PC-9 (cell line): ENCODE measurements around the gene LINS1. TPM values are rescaled to one million over a fixed set of nuclear protein-coding genes. Genes with fewer than 3 reads are reported as not detected.

Experiments used
- BruUV-seq: library from RNA; stranded (reverse); fragments of 400-500 nt; replicated peaks from 2 replicates; lab custom pipeline; 2021; lab: Mats Ljungman, UMichigan
- CTCF ChIA-PET: fragments of 300-600 bp; sonication (Branson Sonifier 250); formaldehyde crosslinking; loops from one replicate; lab custom pipeline; 2022; ENCODE audit warnings: antibody characterized with exemption; lab: Charles Lee
- POLR2A ChIA-PET: fragments of 300-600 bp; sonication (Branson Sonifier 250); formaldehyde crosslinking; loops from one replicate; lab custom pipeline; 2022; ENCODE audit warnings: antibody characterized with exemption; ENCODE audit not compliant: unreplicated experiment; lab: Charles Lee
- DNase-seq, 2 experiments: peaks; one replicate each; pipeline versions ENCODE4 v3.0.0 to v3.0.0-alpha.2; 2015 to 2022; ENCODE audit warnings: mixed read lengths in 1 of 2
- H2AFZ ChIP-seq: fragments of 200-600 bp; sonication (generic); 2 replicates; pipeline ENCODE4 v1.8.1; 2017; ENCODE audit warnings: antibody characterized with exemption
- H3F3A ChIP-seq: fragments of 200-600 bp; sonication (generic); 2 replicates; pipeline ENCODE4 v1.8.1; 2017; ENCODE audit warnings: antibody characterized with exemption, mild to moderate bottlenecking, low read depth; ENCODE audit not compliant: insufficient read depth
- H3K27ac ChIP-seq: fragments of 200-600 bp; sonication (generic); 2 replicates; pipeline ENCODE4 v1.6.1; 2016; ENCODE audit warnings: mixed run types
- H3K27me3 ChIP-seq: fragments of 200-600 bp; sonication (generic); 2 replicates; pipeline ENCODE4 v1.6.1; 2016; ENCODE audit warnings: low read depth, mixed run types; ENCODE audit not compliant: insufficient read depth
- H3K36me3 ChIP-seq: fragments of 200-600 bp; sonication (generic); 2 replicates; pipeline ENCODE4 v1.6.1; 2016; ENCODE audit warnings: low read depth, mixed run types
- H3K4me1 ChIP-seq: fragments of 200-600 bp; sonication (generic); replicated peaks from 2 replicates; pipeline ENCODE4 v1.6.1; 2016; ENCODE audit warnings: mixed run types; ENCODE audit not compliant: insufficient read depth
- H3K4me2 ChIP-seq: fragments of 200-600 bp; sonication (generic); 2 replicates; pipeline ENCODE4 v1.6.1; 2017; ENCODE audit warnings: mixed run types
- H3K4me3 ChIP-seq: fragments of 200-600 bp; sonication (generic); 2 replicates; pipeline ENCODE4 v1.6.1; 2016; ENCODE audit warnings: mixed run types
- H3K79me2 ChIP-seq: fragments of 200-600 bp; sonication (generic); 2 replicates; pipeline ENCODE4 v1.6.1; 2017; ENCODE audit warnings: low read depth, mixed run types
- H3K9me2 ChIP-seq: fragments of 200-600 bp; sonication (generic); 2 replicates; pipeline ENCODE4 v1.8.1; 2017; ENCODE audit warnings: mild to moderate bottlenecking; ENCODE audit not compliant: insufficient read depth
- H3K9me3 ChIP-seq: fragments of 200-600 bp; sonication (generic); 2 replicates; pipeline ENCODE4 v1.8.1; 2016; ENCODE audit warnings: low read depth; ENCODE audit not compliant: insufficient read depth
- H4K20me1 ChIP-seq: fragments of 200-600 bp; sonication (generic); 2 replicates; pipeline ENCODE4 v1.8.1; 2017; ENCODE audit not compliant: insufficient read depth
- CTCF ChIP-seq: fragments of 200-600 bp; sonication (generic); conservative IDR thresholded peaks from 2 replicates; pipeline ENCODE4 v1.6.1; 2017; ENCODE audit warnings: mixed run types, antibody characterized with exemption, mild to moderate bottlenecking, moderate library complexity
- EZH2 ChIP-seq: fragments of 200-600 bp; sonication (generic); IDR thresholded peaks from 2 replicates; pipeline ENCODE4 v1.8.0; 2017; ENCODE audit warnings: antibody characterized with exemption, low read depth
- intact Hi-C: fragments of 100-400 bp; cut with micrococcal nuclease; formaldehyde crosslinking; loops from one replicate; pipeline ENCODE4 v1.10.0; 2022; ENCODE audit not compliant: unreplicated experiment
- total RNA-seq: library from RNA; stranded (reverse); gene quantifications from 2 replicates; pipeline ENCODE4 v1.2.3, GENCODE V29; 2021

LINS1 gene
- total RNA-seq, 1 experiment from 2014 or later = 10.9 TPM

- BruUV-seq = no TSS peak
- CTCF ChIA-PET = no interaction called here
- Histone ChIP-seq H3K9me2 (no peaks in the 10 kb centered on the region), H3K27ac (no peak overlapping the region), H3K4me3 (no peak overlapping the region), H3K79me2 (peaks cover 74% of the 10 kb centered on the region), H3K27me3 (no peaks in the 10 kb centered on the region), H4K20me1 (no peaks in the 10 kb centered on the region), H2AFZ (no peak overlapping the region), H3K36me3 (no peaks in the 10 kb centered on the region), H3K9me3 (no peaks in the 10 kb centered on the region), H3K4me2 (no peak overlapping the region), H3K4me1 (peaks cover 7% of the 10 kb centered on the region; the same call in 1 of the 2 replicates), H3F3A (no peaks in the 10 kb centered on the region)
- intact Hi-C loops = no loop called here
- TF ChIP-seq EZH2 (no peak), CTCF (no peak)
- no peak for DNase-seq
- POLR2A ChIA-PET = no interaction called here
These were observed 4.1 kb downstream of the LINS1 start for GRCh38 chr15:100597862-100598261.

- Histone ChIP-seq H3K4me2 (no peak overlapping the region), H3F3A (no peaks in the 10 kb centered on the region), H3K36me3 (no peaks in the 10 kb centered on the region), H3K79me2 (peaks cover 70% of the 10 kb centered on the region), H3K4me1 (peaks cover 7% of the 10 kb centered on the region; the same call in 1 of the 2 replicates), H3K9me3 (no peaks in the 10 kb centered on the region), H4K20me1 (no peaks in the 10 kb centered on the region), H3K4me3 (no peak overlapping the region), H3K27me3 (no peaks in the 10 kb centered on the region), H3K27ac (no peak overlapping the region), H2AFZ (no peak overlapping the region), H3K9me2 (no peaks in the 10 kb centered on the region)
- POLR2A ChIA-PET = no interaction called here
- CTCF ChIA-PET = no interaction called here
- no TSS peak for BruUV-seq
- DNase-seq = no peak
- intact Hi-C loops = no loop called here
- no peak for TF ChIP-seq CTCF
- no peak for TF ChIP-seq EZH2
These were observed 5.2 kb downstream of the LINS1 start for GRCh38 chr15:100596792-100597191.

GRCh38 chr15:100595964-100596363, 6.0 kb downstream of the LINS1 start:
- Histone ChIP-seq H3K4me3 (no peak overlapping the region), H3K27me3 (no peaks in the 10 kb centered on the region), H3K27ac (no peak overlapping the region), H3K79me2 (peaks cover 62% of the 10 kb centered on the region), H2AFZ (no peak overlapping the region), H4K20me1 (no peaks in the 10 kb centered on the region), H3F3A (no peaks in the 10 kb centered on the region), H3K36me3 (no peaks in the 10 kb centered on the region), H3K4me2 (no peak overlapping the region), H3K4me1 (peaks cover 6% of the 10 kb centered on the region; the same call in 1 of the 2 replicates), H3K9me3 (no peaks in the 10 kb centered on the region; the same call in 1 of the 2 replicates), H3K9me2 (no peaks in the 10 kb centered on the region)
- BruUV-seq = no TSS peak
- ChIA-PET CTCF (no interaction called here), POLR2A (no interaction called here)
- intact Hi-C loops = no loop called here
- TF ChIP-seq CTCF = no peak
- no peak for TF ChIP-seq EZH2
- no peak for DNase-seq
